ENCODE measurements around the gene IPO9. TPM values are rescaled to one million over a fixed set of nuclear protein-coding genes. Genes with fewer than 3 reads are reported as not detected.
"Not testable (repeated sequence)": the region's sequence is repeated elsewhere in the genome, so short reads cannot be mapped to it uniquely, and the experiment has no call there.

The IPO9 gene
- total RNA-seq, 2 donors from 2014 or later, result 22.9 to 52.0 TPM

- intact Hi-C loops (cut with DNase I), result no loop called here
Measured at GRCh38 chr1:201831371-201831770, 2.4 kb downstream of the IPO9 start.

GRCh38 chr1:201834621-201835020 lies 5.7 kb downstream of the IPO9 start:
- H3K4me3 ChIP-seq, result no peak overlapping the region
- no peak for TF ChIP-seq CTCF (IDR thresholded peaks at IDR 0.05)
- DNase-seq, result no peak
- H3K36me3 ChIP-seq, result no peaks in the 10 kb centered on the region
- H3K27ac ChIP-seq, result no peak overlapping the region
- intact Hi-C loops (cut with DNase I), result no loop called here
- H3K9me3 ChIP-seq, result no peaks in the 10 kb centered on the region
- peaks cover 2% of the 10 kb centered on the region for H3K4me1 ChIP-seq
- H3K9ac ChIP-seq (ENCODE audit: low read depth in 2 of 2, low read length in 2 of 2), result no peak overlapping the region
- H3K27me3 ChIP-seq, result no peaks in the 10 kb centered on the region

More at GRCh38 chr1:201831371-201831770, 2.4 kb downstream of the IPO9 start:
- TF ChIP-seq CTCF (IDR thresholded peaks at IDR 0.05), result no peak
- no peaks in the 10 kb centered on the region for H3K9me3 ChIP-seq
- H3K9ac ChIP-seq (ENCODE audit: low read depth in 2 of 2, low read length in 2 of 2), result no peak overlapping the region
- H3K27ac ChIP-seq, result no peak overlapping the region
- H3K4me1 ChIP-seq, result peaks cover 3% of the 10 kb centered on the region
- DNase-seq, result no peak
- no peaks in the 10 kb centered on the region for H3K27me3 ChIP-seq
- no peak overlapping the region for H3K4me3 ChIP-seq
- H3K36me3 ChIP-seq, result no peaks in the 10 kb centered on the region

GRCh38 chr1:201838381-201838780 lies 9.4 kb downstream of the IPO9 start:
- no peak overlapping the region for H3K9ac ChIP-seq (ENCODE audit: low read depth in 2 of 2, low read length in 2 of 2)
- TF ChIP-seq CTCF (IDR thresholded peaks at IDR 0.05), result no peak
- no peak for DNase-seq
- H3K4me1 ChIP-seq, result no peaks in the 10 kb centered on the region
- intact Hi-C loops (cut with DNase I), result no loop called here
- no peak overlapping the region for H3K4me3 ChIP-seq
- H3K27ac ChIP-seq, result no peak overlapping the region
- H3K9me3 ChIP-seq, result no peaks in the 10 kb centered on the region
- no peaks in the 10 kb centered on the region for H3K27me3 ChIP-seq
- no peaks in the 10 kb centered on the region for H3K36me3 ChIP-seq

- H3K9ac ChIP-seq (ENCODE audit: low read depth in 2 of 2, low read length in 2 of 2); H3K36me3 ChIP-seq; H3K4me1 ChIP-seq; H3K27ac ChIP-seq; H3K27me3 ChIP-seq; DNase-seq; H3K9me3 ChIP-seq; intact Hi-C loops (cut with DNase I); H3K4me3 ChIP-seq: not testable (repeated sequence)
Measured at GRCh38 chr1:201839089-201839488, 10.1 kb downstream of the IPO9 start.

- Histone ChIP-seq H3K4me1 (no peaks in the 10 kb centered on the region), H3K4me3 (no peak overlapping the region), H3K36me3 (no peaks in the 10 kb centered on the region), H3K9me3 (no peaks in the 10 kb centered on the region), H3K9ac (ENCODE audit: low read depth in 2 of 2, low read length in 2 of 2) (no peak overlapping the region), H3K27ac (no peak overlapping the region), H3K27me3 (no peaks in the 10 kb centered on the region)
- DNase-seq, result no peak
- intact Hi-C loops (cut with DNase I), result no loop called here
- TF ChIP-seq CTCF (IDR thresholded peaks at IDR 0.05), result no peak
Measured at GRCh38 chr1:201840055-201840454, 11.1 kb downstream of the IPO9 start.

- no peak overlapping the region for H3K27ac ChIP-seq
Measured at GRCh38 chr1:201840490-201840889, 11.5 kb downstream of the IPO9 start.

More at GRCh38 chr1:201840490-201840889, 11.5 kb downstream of the IPO9 start:
- Histone ChIP-seq H3K9ac (ENCODE audit: low read depth in 2 of 2, low read length in 2 of 2) (no peak overlapping the region), H3K27me3 (no peaks in the 10 kb centered on the region), H3K36me3 (no peaks in the 10 kb centered on the region), H3K4me1 (no peaks in the 10 kb centered on the region), H3K4me3 (no peak overlapping the region), H3K9me3 (no peaks in the 10 kb centered on the region)
- no peak for TF ChIP-seq CTCF (IDR thresholded peaks at IDR 0.05)
- intact Hi-C loops (cut with DNase I), result no loop called here
- no peak for DNase-seq
